ENCODE data around the gene ZMIZ1.

The ZMIZ1 gene

DNA sequence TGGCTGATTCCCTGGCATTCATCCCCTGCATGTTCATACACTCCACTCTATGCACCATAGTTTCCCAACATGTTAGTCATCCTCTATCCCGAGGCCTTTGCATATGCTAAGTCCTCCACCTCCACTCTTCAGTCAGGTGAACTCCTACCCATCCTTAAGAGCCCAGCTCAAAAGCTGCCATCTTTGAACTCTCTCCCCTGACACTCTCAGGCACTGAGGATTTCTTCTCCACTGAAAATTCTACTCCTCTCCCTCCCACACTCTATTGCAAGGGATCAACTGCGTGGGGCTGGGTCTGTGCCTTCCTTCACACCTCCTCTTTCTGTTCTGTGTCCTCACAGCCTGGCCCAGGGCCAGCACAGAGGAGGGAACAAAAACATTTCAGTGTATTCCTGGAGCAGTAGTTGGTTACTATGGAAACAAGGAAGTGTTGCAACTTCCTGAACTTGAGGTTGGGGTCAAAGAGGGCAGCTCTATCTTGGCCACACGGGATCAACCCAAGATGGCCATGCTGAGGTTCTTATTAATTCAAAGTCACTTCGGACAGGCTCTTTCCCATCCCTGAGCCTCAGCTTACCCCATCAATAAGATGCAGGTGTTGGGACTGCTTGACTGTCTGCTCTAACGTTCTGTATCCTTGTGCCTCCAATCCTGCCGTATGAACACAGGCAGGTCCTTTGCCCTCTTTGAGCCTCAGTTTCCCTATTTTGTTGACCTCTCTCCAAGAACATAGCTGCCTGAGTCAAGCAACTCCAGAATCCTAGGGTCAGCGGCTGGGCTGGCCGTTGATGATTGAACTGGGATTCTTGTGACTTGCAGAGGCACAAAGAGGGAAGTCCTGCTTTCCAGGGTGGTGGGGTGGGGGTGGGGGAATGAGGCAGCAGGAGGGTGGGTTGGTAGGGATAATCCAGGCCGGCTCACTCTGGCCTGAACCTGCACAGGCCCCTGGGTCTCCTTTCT, 15.5 kb downstream of the ZMIZ1 start:
- peak; percentile 94 for DNase-seq

DNA sequence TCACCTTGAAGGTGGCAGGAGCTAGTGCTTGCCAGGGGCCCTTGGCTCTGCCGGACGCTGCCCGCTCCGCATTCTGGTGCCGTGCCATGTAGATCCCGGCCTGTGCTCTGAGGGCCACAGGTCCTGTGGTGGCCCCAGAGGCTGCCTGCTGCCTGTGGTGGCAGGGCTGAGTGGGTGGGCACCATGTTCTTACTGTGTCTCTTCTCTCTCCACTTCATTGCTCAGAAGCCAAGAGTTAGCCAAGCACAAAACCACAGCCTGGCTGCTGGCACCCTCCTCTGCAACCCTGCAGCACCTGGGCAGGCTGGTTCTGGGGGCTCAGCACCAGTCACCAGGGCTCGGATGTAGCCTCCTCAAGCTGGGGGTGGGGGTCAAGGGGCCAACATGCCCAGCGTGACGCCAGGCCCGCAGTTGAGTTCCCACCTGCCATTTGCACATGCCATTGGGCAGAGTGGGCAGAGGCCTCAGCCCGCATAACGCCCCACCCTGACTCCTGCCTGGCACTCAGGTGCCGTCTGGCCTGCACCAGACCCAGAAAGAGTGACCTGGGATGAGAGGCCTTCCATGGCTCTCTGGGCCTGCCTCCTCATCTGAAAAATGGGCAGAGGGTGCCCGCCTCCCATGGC, 16.3 kb downstream of the ZMIZ1 start:
- DNase-seq = no peak

GRCh38 chr10:79086822-79087221, 18.1 kb downstream of the ZMIZ1 start:
- DNase-seq = no peak

GRCh38 chr10:79087721-79088120, 19.0 kb downstream of the ZMIZ1 start:
- no peak for DNase-seq

DNA sequence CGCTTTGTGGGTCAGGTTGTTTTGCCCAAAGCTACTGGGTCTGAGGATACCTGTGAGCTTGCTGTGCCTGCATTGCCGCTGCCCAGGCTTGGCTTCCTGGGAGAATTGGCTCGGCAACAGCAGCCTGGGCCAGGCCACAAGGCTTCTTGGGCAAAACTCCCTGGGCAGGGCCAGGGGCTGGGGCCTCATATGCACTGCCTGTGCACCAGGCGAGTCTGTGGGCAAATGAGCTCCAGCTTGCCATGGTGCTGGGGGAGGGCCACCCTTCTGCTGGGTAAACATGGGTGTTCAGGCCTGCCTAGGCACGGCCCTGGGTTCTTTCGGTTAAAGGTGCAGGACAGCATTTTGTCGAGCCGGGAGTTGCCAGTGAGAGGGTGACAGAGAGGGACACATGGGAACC, 19.4 kb downstream of the ZMIZ1 start:
- no peak for DNase-seq

- DNase-seq = no peak
These were observed 20.0 kb downstream of the ZMIZ1 start for GRCh38 chr10:79088613-79089355.

GRCh38 chr10:79089632-79090031, 20.9 kb downstream of the ZMIZ1 start:
- DNase-seq = no peak

DNA sequence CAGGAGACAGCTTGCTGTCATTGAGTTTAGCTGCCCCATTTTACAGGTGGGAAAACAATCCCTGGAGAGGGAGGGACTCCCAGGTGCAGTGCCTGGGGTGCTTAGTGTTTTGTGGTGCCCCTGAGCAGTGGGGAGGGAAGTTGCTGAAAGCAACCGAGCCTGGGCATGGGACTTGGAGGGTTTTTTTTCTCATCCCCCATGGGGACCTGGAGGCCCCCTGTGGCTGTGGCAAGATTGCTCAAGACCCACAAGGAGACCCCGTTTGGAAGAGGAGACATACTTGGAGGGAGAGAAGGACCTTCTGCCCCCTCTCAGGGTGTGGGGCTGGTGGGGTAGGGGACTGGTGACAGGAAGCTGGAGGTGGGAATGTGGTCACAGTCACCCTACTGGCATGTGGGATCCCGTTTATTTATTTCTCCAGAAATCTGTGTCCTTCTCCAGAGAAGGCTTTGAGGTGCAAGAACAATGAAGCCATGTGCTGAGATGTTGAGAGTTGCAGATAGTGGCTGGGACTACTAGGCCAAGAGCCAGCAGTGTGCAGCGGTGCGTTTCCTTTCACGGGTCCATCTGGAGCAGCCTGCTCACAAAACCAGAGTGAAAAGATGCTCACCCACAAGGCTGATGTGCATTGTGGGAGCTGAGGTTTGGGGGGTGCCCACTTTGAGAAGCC, 21.5 kb downstream of the ZMIZ1 start:
- no peak for DNase-seq

DNA sequence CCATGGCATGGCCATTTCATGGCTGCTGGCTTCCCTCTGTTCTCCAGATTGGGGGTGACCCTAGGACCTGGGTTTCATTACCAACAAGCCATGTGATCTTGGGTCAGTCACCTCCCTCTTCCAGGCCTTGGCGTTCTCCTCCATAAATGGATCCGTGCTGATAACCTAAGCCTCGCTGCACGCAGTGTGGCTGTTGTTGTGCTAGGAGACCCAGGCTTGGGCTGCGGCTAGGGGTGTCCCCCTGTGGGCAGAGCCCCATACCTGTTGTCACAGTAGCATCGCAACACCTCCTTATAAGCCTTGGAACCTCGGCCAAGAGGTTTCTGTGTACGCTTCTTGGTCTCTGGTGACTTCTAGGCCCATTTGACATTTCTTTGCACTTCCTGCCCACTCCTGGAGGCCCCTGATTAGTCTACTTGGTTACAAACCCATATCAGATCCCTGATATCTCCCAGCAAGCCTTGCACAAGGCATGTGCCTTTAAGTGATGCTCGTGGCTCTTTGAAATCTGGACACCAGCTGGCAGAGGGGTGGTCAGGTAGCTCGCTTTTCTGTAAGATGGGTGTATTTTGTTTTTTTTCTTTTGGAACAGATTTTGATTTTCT, 23.6 kb downstream of the ZMIZ1 start:
- peak; percentile 93 for DNase-seq

DNA sequence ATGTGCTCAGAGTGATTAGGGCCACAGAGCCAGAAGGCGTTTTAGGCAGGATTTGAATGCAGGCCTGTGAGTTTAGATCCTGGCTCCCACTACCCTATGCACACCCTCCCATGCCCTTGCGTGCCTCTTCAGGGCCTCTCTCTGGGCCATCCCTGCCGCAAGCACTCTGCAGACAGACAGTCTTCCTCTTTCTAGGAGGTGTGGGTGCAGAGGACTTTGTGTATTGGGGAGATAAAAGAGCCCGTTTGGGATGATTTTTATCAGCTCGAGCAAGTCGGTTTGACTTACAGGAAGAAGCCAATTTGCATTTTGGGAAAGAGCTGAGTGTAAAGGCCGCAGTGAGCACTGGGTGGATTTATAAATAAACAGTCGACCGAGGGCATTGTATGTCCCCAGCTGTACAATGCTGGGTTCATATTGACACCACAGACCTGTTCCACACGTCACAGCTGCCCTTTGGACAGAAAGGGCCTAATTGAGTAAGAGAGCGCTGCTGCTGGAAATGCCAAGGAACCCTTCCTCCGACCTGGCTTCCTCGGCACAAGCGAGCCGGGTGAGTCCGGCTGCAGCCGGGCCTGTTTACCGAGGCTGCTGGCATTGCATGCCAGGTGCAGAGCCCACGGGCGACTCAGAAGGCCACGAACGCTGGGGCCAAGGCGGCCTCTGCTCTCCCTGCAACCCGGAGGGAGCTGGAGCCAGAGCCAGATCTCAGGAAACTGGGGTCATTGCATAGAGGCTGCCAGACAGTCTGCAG, 25.1 kb downstream of the ZMIZ1 start:
- DNase-seq = peak; percentile 99

- DNase-seq = no peak
These were observed 25.8 kb downstream of the ZMIZ1 start for GRCh38 chr10:79094412-79095175.

DNA sequence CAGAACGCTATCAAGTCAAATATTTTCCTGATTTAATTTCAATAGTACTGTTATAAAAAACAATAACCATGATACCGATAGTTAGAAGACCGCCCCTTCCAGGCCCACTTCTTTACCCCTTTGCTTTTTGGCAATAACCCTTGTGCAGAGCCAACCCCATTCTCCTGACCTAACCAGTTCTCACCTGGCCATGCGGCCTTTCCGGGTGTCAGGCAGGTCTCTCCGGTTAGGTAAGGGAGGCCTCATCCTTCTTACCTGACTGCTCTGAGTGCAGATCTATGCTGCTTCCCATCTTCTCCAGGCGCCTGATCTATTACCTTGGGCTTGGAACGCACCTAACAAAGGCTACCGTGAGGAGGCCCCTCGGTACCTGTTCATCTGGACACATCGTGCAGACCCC, 26.6 kb downstream of the ZMIZ1 start:
- DNase-seq = no peak

DNA sequence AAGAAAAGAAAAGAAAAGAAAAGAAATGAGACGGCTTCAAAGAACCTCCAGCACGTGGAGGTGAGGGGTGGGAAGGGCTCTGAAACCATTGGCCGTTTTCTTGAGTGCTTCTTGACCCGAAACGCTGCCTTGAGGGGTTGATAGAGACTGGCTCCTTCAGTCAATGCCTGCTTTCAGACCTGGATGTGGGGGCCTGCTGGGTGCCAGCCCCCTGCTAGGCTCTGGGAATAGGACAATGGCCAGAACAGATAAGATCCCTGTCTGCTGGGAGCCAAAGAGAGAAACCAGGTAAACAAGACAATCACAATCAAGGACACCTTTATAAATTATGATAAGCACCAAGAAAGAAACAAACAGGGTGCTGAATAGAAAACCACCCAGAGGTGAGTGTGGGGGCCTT, 27.7 kb downstream of the ZMIZ1 start:
- DNase-seq = no peak

- peak; percentile 64 for DNase-seq
These were observed 28.5 kb downstream of the ZMIZ1 start for GRCh38 chr10:79097021-79097872.

GRCh38 chr10:79098061-79098460, 29.3 kb downstream of the ZMIZ1 start:
- DNase-seq = no peak

DNA sequence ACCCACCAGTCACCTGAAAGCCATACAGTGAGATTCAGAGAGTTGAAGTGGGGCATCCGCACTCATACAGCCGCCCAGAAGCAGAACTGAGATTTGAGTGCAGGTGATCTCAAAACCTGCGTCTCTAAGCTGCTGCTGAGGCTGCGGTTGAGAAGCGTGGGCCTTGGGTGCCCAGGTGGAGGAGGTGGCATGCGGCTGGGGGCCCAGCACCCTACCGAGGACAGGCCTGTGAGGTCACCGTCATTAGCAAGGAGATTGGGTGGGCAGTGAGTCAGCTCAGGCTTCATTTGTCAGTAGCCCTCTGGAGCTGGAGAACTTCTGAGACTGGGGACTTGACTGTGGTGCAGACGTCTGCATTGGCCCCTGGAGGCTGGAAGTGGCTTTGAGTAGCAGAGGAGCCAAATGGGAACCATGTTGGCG, 29.8 kb downstream of the ZMIZ1 start:
- no peak for DNase-seq

DNA sequence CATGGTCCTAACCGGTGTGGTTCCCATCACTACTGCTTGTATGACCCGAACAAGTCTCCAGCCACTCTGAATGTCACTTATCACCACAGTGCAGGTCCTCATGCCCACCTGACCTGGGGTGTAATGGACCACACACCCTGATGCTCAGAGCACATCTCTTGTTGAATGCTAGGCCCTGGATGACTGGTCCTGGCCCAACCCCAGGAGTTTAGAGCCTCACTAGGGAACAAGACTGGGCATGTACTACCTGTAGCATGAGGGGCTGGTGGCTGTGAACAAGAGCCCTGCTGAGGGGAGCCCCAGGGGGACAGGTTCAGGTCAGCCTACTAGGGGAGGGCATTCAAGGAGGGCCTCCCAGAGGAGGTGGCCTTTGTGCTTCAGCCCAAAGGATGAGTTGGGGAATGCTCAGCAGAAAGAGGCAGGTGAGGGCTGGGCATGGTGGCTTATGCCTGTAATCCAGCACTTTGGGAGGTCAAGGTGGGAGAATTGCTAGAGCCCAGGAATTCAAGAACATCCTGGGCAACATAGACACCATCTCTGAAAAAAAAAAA, 31.2 kb downstream of the ZMIZ1 start:
- no peak for DNase-seq

DNA sequence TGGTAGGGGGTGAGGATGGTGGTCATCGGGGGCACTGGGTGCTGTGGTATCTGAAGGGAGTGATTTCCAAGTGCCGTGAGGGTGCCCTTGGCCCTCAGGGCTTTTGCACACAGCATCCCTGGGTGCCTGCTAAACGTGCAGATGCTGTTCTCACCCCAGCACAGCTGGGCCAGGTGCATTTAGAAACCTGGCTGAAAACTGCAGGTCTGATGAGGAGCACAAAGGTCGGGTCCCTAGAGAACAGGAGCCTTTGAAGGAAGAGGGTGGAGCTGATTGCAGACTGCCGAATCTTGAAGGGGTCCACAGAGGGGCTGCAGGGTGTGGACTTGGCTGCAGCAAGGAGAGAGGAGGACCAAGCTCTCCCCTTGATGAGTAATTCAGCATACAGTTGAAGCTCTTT, 32.0 kb downstream of the ZMIZ1 start:
- no peak for DNase-seq

Data from hematopoietic multipotent progenitor cell treated with erythropoietin and hydrocortisone succinate and interleukin-3 and kit ligand, for 4 days (in vitro differentiated cells).